Lower leg skin (tissue), 4 donors: ENCODE data around the gene MLYCD. TPM values are rescaled to one million over a fixed set of nuclear protein-coding genes. Genes with fewer than 3 reads are reported as not detected.

Experiments
- DNase-seq, 2 donors: peaks; one replicate each; pipeline ENCODE4 v3.0.0-alpha.2; 2019; ENCODE audit warnings: low spot score in 2 of 2
- H3K4me3 ChIP-seq: fragments of 200-600 bp; sonication (generic); 2 replicates; pipeline ENCODE4 v1.5.1; 2017; ENCODE audit warnings: mild to moderate bottlenecking, low read depth; ENCODE audit not compliant: poor library complexity, severe bottlenecking
- CTCF ChIP-seq, 3 donors: fragments of 450-650 bp; IDR thresholded peaks; one replicate each; pipeline ENCODE4 v1.5.1; 2016; ENCODE audit warnings: antibody characterized with exemption in 3 of 3, mild to moderate bottlenecking in 3 of 3, moderate library complexity in 2 of 3
- POLR2A ChIP-seq, 2 donors: fragments of 450-650 bp; IDR thresholded peaks; one replicate each; pipeline ENCODE4 v1.6.1; 2016 to 2017; ENCODE audit warnings: antibody characterized with exemption in 2 of 2, mild to moderate bottlenecking in 1 of 2, moderate library complexity in 1 of 2
- WGBS, 2 donors: methylation state at CpG; one replicate each; pipeline ENCODE4 v1.1.5; 2018; 5-methylcytosine and 5-hydroxymethylcytosine counted together
- intact Hi-C: fragments of 100-400 bp; cut with DNase I; formaldehyde crosslinking; loops from one replicate; pipeline ENCODE4 v1.15.0; 2023; ENCODE audit warnings: low total_unique reads
- total RNA-seq, 4 donors: library from RNA; depleted of rRNA; stranded (reverse); fragments of >200 nt; gene quantifications; one replicate each; pipeline ENCODE4 v1.1.0, GENCODE V29; 2016

The MLYCD gene
- total RNA-seq, 4 donors from 2014 or later = 3.8 to 8.8 (median 5.2) TPM

- no peak overlapping the region for H3K4me3 ChIP-seq
- TF ChIP-seq POLR2A (IDR thresholded peaks at IDR 0.05) (no peak), CTCF (IDR thresholded peaks at IDR 0.05) (no peak)
- intact Hi-C loops = no loop called here
- no peak for DNase-seq
- WGBS, 2 donors = 82 to 88% methylated on average over 3 to 5 of the region's 5 CpGs
Measured at GRCh38 chr16:83961591-83961990, 62.7 kb downstream of the MLYCD start.

- 79 to 87% methylated on average over 22 of the region's 22 CpGs for WGBS, 2 donors
- H3K4me3 ChIP-seq = no peak overlapping the region
- TF ChIP-seq POLR2A (IDR thresholded peaks at IDR 0.05) = no peak
- no peak for TF ChIP-seq CTCF (IDR thresholded peaks at IDR 0.05)
- no peak for DNase-seq
- intact Hi-C loops = no loop called here
Measured at GRCh38 chr16:83963277-83964119, 64.6 kb downstream of the MLYCD start.

GRCh38 chr16:83964684-83965443, 65.9 kb downstream of the MLYCD start:
- no peak overlapping the region for H3K4me3 ChIP-seq
- intact Hi-C loops = no loop called here
- no peak for DNase-seq
- 94 to 96% methylated on average over 20 to 26 of the region's 26 CpGs for WGBS, 2 donors
- TF ChIP-seq CTCF (IDR thresholded peaks at IDR 0.05) = no peak
- no peak for TF ChIP-seq POLR2A (IDR thresholded peaks at IDR 0.05)

- 93 to 96% methylated on average over 34 of the region's 36 CpGs for WGBS, 2 donors
- DNase-seq = no peak
- TF ChIP-seq CTCF (IDR thresholded peaks at IDR 0.05) (no peak), POLR2A (IDR thresholded peaks at IDR 0.05) (no peak)
- H3K4me3 ChIP-seq = no peak overlapping the region
- intact Hi-C loops = no loop called here
Measured at GRCh38 chr16:83965444-83966152, 66.7 kb downstream of the MLYCD start.

GRCh38 chr16:83966153-83966696, 67.3 kb downstream of the MLYCD start:
- intact Hi-C loops = no loop called here
- WGBS, 2 donors = 89 to 96% methylated on average over 10 to 13 of the region's 13 CpGs
- TF ChIP-seq CTCF (IDR thresholded peaks at IDR 0.05) = no peak
- TF ChIP-seq POLR2A (IDR thresholded peaks at IDR 0.05) = no peak

More at GRCh38 chr16:83966153-83966696, 67.3 kb downstream of the MLYCD start:
- no peak overlapping the region for H3K4me3 ChIP-seq
- DNase-seq = no peak
